Nephron (organoid): Measurements from ENCODE around the gene THAP4.
"Not testable (repeated sequence)": the region's sequence is repeated elsewhere in the genome, so short reads cannot be mapped to it uniquely, and the experiment has no call there.

Experiments
- H3K27ac Mint-ChIP-seq, 3 experiments: 2 replicates each; pipeline ENCODE4 v1.8.0; 2020; ENCODE audit warnings: mixed read lengths in 3 of 3, mild to moderate bottlenecking in 2 of 3, moderate library complexity in 1 of 3
- H3K27me3 Mint-ChIP-seq: 2 replicates; pipeline ENCODE4 v1.8.0; 2021; ENCODE audit warnings: low read depth, mild to moderate bottlenecking, moderate library complexity, mixed read lengths
- H3K36me3 Mint-ChIP-seq: 2 replicates; pipeline ENCODE4 v1.8.0; 2020; ENCODE audit warnings: low read depth, mixed read lengths
- H3K4me1 Mint-ChIP-seq: 2 replicates; pipeline ENCODE4 v1.8.0; 2020; ENCODE audit warnings: mixed read lengths
- H3K4me3 Mint-ChIP-seq, 3 experiments: 2 replicates each; pipeline ENCODE4 v1.8.0; 2020; ENCODE audit warnings: mild to moderate bottlenecking in 3 of 3, mixed read lengths in 3 of 3, moderate library complexity in 2 of 3
- H3K9me3 Mint-ChIP-seq: 2 replicates; pipeline ENCODE4 v1.8.0; 2020; ENCODE audit warnings: mixed read lengths
- CTCF ChIP-seq, 3 experiments: fragments of 200-600 bp; sonication (generic); IDR thresholded peaks; one replicate each; pipeline ENCODE4 v1.5.0; 2021; ENCODE audit warnings: antibody characterized with exemption in 3 of 3; ENCODE audit not compliant: unreplicated experiment in 3 of 3

THAP4 gene

DNA sequence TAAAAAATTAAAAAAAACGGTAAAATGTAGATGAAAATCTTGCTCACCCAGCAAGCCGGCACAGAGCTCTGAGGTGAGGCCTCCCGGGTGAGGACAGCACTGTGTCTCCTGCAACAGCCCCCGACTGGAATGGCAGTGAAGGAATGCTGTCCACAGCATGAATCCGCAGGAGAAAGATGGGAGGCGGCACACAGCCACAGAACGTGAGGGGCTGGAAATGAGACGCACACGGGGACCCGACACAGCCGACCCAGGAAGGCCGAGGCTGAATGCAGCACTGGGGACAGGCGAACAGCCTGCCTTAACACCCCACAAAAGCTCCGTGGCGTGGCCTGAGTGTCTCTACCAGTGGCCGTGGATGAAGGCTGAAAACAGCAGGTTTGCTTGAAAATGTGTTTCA, 43.7 kb downstream of the THAP4 start:
- Mint-ChIP-seq H3K27me3 (no peaks in the 10 kb centered on the region), H3K4me1 (peaks cover 6% of the 10 kb centered on the region), H3K9me3 (no peaks in the 10 kb centered on the region), H3K36me3 (peaks cover 25% of the 10 kb centered on the region), H3K27ac (no peak overlapping the region), H3K4me3 (no peak overlapping the region)
- no peak for TF ChIP-seq CTCF (IDR thresholded peaks at IDR 0.05; ENCODE audit: unreplicated experiment in 3 of 3)

- Mint-ChIP-seq H3K4me3 (no peak overlapping the region), H3K27me3 (no peaks in the 10 kb centered on the region), H3K4me1 (no peaks in the 10 kb centered on the region), H3K27ac (no peak overlapping the region), H3K9me3 (no peaks in the 10 kb centered on the region), H3K36me3 (peaks cover 15% of the 10 kb centered on the region)
- TF ChIP-seq CTCF (IDR thresholded peaks at IDR 0.05; ENCODE audit: unreplicated experiment in 3 of 3): no peak
These were observed 44.7 kb downstream of the THAP4 start for GRCh38 chr2:241592126-241592845.

DNA sequence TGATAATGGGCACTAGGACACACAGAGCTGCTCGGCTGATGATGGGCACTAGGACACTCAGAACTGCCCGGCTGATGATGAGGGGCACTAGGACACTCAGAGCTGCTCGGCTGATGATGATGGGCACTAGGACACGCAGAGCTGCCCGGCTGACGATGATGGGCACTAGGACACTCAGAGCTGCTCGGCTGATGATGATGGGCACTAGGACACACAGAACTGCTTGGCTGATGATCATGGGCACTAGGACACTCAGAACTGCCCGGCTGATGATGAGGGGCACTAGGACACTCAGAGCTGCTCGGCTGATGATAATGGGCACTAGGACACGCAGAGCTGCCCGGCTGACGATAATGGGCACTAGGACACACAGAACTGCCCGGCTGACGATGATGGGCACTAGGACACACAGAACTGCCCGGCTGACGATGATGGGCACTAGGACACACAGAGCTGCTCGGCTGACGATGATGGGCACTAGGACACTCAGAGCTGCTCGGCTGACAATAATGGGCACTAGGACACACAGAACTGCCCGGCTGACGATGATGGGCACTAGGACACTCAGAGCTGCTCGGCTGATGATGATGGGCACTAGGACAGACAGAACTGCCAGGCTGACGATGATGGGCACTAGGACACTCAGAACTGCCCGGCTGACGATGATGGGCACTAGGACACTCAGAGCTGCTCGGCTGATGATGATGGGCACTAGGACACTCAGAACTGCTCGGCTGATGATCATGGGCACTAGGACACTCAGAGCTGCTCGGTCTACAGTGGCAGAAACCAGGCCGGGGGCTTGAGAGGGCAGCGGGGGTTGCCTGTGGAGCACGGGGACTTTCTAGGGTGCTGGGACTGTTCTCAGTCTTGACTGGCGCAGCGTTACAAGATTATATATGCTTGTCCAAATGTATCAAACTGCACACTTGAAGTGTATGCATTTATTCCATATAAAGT, 46.2 kb downstream of the THAP4 start:
- H3K9me3 Mint-ChIP-seq, H3K27ac Mint-ChIP-seq, H3K4me3 Mint-ChIP-seq, H3K4me1 Mint-ChIP-seq, H3K27me3 Mint-ChIP-seq: not testable (repeated sequence)
- peaks cover 14% of the 10 kb centered on the region for H3K36me3 Mint-ChIP-seq

DNA sequence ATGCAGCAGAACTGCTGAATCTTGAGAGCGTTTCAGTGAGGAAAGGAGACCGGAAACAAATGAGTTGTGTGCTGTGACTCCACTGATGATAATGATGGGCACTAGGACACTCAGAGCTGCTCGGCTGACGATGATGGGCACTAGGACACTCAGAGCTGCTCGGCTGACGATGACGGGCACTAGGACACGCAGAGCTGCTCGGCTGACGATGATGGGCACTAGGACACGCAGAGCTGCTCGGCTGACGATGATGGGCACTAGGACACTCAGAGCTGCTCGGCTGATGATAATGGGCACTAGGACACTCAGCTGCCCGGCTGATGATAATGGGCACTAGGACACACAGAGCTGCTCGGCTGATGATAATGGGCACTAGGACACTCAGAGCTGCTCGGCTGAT, 47.1 kb downstream of the THAP4 start:
- not testable (repeated sequence) for H3K4me3 Mint-ChIP-seq, H3K27me3 Mint-ChIP-seq, H3K27ac Mint-ChIP-seq, H3K4me1 Mint-ChIP-seq, H3K9me3 Mint-ChIP-seq
- H3K36me3 Mint-ChIP-seq: peaks cover 14% of the 10 kb centered on the region

DNA sequence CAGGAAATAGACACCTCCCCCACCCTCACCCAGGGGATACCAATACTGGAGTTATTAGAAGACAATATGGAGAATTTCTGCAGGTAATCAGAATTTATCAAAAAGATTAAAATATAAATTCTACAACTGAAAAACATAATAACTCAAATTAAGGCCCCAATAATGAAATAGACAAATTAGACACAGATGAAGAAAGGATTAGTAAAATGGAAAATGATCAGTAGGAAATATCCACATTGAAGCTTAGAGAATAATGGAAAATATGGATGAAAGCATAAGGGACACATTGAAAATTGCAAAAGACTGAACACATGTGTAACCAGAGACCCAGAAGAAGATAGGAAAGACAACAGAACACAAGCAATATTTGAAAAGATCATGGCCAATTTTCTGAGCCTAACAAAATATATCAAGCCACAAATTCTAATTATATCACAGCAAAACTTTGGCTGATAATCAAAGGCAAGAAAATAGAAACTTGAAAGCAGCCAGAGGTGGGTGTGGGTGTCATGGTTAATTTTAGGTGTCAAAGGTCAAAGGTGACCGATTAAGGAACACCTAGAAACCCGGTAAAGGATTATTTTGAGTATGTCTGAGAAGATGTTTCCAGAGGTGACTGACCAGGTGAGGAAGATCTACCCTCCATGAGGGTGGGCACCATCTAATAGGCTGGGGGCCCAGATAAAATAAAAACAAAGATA, 50.2 kb downstream of the THAP4 start:
- peaks cover 35% of the 10 kb centered on the region for H3K9me3 Mint-ChIP-seq
- no peak for TF ChIP-seq CTCF (IDR thresholded peaks at IDR 0.05; ENCODE audit: unreplicated experiment in 3 of 3)
- H3K4me1 Mint-ChIP-seq: no peaks in the 10 kb centered on the region
- H3K27me3 Mint-ChIP-seq: peaks cover 3% of the 10 kb centered on the region
- H3K27ac Mint-ChIP-seq: no peak overlapping the region
- H3K4me3 Mint-ChIP-seq: no peak overlapping the region
- no peaks in the 10 kb centered on the region for H3K36me3 Mint-ChIP-seq

DNA sequence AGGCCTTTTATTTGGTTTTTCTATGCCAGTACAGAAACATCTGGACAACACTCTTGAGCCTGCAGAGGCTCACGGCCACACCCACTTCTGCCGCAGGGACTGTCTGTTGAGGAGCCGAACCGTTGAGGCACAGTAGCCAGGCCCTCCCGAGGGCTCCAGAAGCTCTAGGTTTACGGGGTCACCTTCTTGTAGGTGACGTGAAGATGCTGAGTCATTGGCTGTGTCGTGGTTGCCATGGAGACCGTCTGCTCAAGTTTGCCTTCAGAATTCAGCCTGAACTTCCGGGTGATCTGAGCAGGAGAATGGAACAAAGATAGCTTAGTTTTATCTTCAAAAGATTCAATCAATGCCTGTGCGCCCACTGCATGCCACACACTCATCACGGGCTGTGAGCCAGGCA, 52.5 kb downstream of the THAP4 start:
- Mint-ChIP-seq H3K9me3 (peaks cover 40% of the 10 kb centered on the region), H3K4me3 (no peak overlapping the region), H3K36me3 (peaks cover 15% of the 10 kb centered on the region), H3K4me1 (no peaks in the 10 kb centered on the region), H3K27me3 (peaks cover 3% of the 10 kb centered on the region), H3K27ac (no peak overlapping the region)
- no peak for TF ChIP-seq CTCF (IDR thresholded peaks at IDR 0.05; ENCODE audit: unreplicated experiment in 3 of 3)
